ENCODE results near the gene FHDC1. TPM values are rescaled to one million over a fixed set of nuclear protein-coding genes. Genes with fewer than 3 reads are reported as not detected.
A peak's percentile ranks its signal among the peaks of the same experiment; 100 is the strongest.

FHDC1 gene
- total and polyA plus RNA-seq, 11 donors = 0.04 to 0.97 (median 0.21) TPM

DNA sequence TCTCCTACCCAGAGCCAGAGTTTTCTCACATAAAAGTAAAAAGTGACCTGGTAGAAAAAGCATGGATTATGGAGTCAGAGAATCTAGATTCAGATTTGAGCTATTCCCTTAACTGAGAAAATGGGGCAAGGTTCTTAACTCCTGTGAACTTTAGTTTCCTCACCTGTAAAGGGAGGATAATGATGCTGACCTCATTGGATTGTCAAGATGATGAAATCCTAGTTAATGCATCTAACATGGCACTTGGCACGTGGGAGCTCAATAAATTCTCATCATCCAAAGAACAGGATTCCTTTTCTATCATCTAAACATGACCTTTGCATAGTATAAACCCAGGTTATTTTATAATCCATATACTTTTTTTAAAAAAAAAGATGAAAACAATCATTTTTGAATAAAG is 18.6 kb downstream of the FHDC1 start:
- intact Hi-C loops (cut with DNase I) = no loop called here
- DNase-seq (no peak), ATAC-seq (no peak)
- H3K36me3 ChIP-seq = no peaks in the 10 kb centered on the region
- peaks cover 0 to 19% (median 12%) of the 10 kb centered on the region in 12 donors for H3K4me1 ChIP-seq
- H3K9me3 ChIP-seq = no peaks in the 10 kb centered on the region
- WGBS, 4 donors = 88 to 97% (median 94%) methylated on average over 1 of the region's 1 CpG
- H3K27ac ChIP-seq = no peak overlapping the region
- no peak overlapping the region for H3K4me3 ChIP-seq
- peaks cover 0 to 35% (median 3%) of the 10 kb centered on the region in 9 donors for H3K27me3 ChIP-seq
- TF ChIP-seq, protein P1, sequence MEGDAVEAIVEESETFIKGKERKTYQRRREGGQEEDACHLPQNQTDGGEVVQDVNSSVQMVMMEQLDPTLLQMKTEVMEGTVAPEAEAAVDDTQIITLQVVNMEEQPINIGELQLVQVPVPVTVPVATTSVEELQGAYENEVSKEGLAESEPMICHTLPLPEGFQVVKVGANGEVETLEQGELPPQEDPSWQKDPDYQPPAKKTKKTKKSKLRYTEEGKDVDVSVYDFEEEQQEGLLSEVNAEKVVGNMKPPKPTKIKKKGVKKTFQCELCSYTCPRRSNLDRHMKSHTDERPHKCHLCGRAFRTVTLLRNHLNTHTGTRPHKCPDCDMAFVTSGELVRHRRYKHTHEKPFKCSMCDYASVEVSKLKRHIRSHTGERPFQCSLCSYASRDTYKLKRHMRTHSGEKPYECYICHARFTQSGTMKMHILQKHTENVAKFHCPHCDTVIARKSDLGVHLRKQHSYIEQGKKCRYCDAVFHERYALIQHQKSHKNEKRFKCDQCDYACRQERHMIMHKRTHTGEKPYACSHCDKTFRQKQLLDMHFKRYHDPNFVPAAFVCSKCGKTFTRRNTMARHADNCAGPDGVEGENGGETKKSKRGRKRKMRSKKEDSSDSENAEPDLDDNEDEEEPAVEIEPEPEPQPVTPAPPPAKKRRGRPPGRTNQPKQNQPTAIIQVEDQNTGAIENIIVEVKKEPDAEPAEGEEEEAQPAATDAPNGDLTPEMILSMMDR (IDR thresholded peaks at IDR 0.05) = no peak
- no peak for TF ChIP-seq POLR2A (IDR thresholded peaks at IDR 0.05)

DNA sequence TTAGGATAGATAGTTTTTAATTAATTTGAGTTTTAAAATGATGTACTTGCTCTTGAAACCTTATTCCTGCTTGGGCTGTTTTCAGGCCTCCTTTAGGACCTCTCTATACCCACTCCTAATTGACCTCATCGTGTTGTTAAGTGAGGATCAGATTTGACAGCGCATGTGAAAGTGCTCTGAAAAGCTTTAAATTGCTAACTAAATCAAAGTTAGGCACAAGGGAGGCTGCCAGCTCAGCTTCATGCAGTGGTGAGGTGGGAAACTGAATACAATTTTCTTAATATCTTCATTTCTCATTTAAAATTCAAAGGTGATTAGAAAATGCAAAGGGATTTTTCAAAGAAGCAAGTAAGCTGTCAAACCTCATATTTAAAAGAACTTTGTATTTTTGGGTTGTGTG is 20.0 kb downstream of the FHDC1 start:
- Histone ChIP-seq H3K27me3 (peaks cover 0 to 21% (median 0%) of the 10 kb centered on the region in 9 donors), H3K9me3 (no peaks in the 10 kb centered on the region), H3K27ac (no peak overlapping the region), H3K36me3 (no peaks in the 10 kb centered on the region), H3K4me1 (peaks cover 0 to 19% (median 12%) of the 10 kb centered on the region in 12 donors), H3K4me3 (no peak overlapping the region)
- DNase-seq (no peak), ATAC-seq (no peak)
- TF ChIP-seq, protein P1 (IDR thresholded peaks at IDR 0.05) = no peak
- TF ChIP-seq POLR2A (IDR thresholded peaks at IDR 0.05) = no peak
- intact Hi-C loops (cut with DNase I) = no loop called here
- WGBS, 4 donors = 77 to 92% (median 84%) methylated on average over 2 of the region's 2 CpGs

DNA sequence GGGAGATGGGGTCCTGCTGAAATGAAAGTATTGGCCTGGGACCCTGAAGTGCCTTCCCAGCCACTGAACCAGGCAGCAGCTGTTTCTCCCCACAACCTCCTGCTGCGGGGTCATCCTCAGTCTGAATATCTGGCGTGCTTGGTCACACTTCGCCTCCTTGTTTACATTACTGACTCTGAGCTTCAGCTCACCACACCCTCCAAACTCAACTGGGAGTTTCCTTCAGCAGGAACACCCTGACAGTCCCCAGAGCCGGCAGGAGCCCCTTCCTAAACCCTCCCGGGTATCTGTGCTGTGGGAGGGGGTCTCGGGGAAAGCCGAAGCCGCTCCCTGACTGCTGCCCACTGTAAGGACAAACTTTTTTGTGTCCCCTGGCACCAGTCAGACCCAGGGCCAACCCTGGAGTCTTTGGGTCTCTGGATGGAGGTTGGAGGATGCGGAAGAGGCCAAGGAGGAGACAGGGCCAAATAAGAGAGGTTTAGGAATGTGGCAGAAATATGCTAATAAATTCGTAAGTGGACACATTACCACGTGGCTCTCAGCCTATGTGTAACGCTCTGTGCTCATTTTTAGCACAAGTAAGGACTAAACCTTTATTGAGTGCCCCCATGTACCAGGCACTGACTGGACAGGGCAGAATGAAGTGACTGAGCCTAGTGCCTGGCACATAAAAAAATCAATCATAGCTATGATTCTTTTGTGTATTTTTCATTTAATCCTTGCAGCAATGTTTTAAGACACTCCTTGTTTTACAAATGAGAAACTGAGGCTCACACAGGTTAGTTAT is 20.7 kb downstream of the FHDC1 start:
- peak in 3 of 4 donors; percentile 25 to 45 (median 41) for ATAC-seq

More for the DNA sequence above, 20.7 kb downstream of the FHDC1 start:
- peaks cover 0 to 16% (median 0%) of the 10 kb centered on the region in 9 donors for H3K27me3 ChIP-seq
- H3K4me3 ChIP-seq = no peak overlapping the region
- no peak overlapping the region for H3K27ac ChIP-seq
- no peak for DNase-seq
- H3K9me3 ChIP-seq = no peaks in the 10 kb centered on the region
- no peaks in the 10 kb centered on the region for H3K36me3 ChIP-seq
- 65 to 75% (median 67%) methylated on average over 12 of the region's 12 CpGs for WGBS, 4 donors
- no peak for TF ChIP-seq POLR2A (IDR thresholded peaks at IDR 0.05)
- TF ChIP-seq, protein P1 (IDR thresholded peaks at IDR 0.05) = no peak
- intact Hi-C loops (cut with DNase I) = no loop called here
- H3K4me1 ChIP-seq = peaks cover 0 to 19% (median 12%) of the 10 kb centered on the region in 12 donors
